GM10248 (cell line): ENCODE results near the gene SAMD15.

Source experiments
- CTCF ChIA-PET: fragments of 300-600 bp; sonication (Branson Sonifier 250); formaldehyde crosslinking; extraction: SDS; loops from one replicate; lab custom pipeline; 2021; ENCODE audit warnings: antibody characterized with exemption; lab: Yijun Ruan, JAX
- POLR2A ChIA-PET: fragments of 350-650 bp; sonication (Branson Sonifier 250); formaldehyde crosslinking; extraction: SDS; loops from one replicate; lab custom pipeline; 2020; ENCODE audit warnings: antibody characterized with exemption; lab: Yijun Ruan, JAX
- DNase-seq: peaks from one replicate; pipeline ENCODE4 v3.0.0; 2012; ENCODE audit errors: extremely low spot score
- TF ChIP-seq, protein P1 (sequence below): IDR thresholded peaks from 2 replicates; pipeline ENCODE4 v1.5.1; 2012; ENCODE audit warnings: mild to moderate bottlenecking, low read depth; ENCODE audit errors: extremely low read depth, missing control alignments, control extremely low read depth

SAMD15 gene

DNA sequence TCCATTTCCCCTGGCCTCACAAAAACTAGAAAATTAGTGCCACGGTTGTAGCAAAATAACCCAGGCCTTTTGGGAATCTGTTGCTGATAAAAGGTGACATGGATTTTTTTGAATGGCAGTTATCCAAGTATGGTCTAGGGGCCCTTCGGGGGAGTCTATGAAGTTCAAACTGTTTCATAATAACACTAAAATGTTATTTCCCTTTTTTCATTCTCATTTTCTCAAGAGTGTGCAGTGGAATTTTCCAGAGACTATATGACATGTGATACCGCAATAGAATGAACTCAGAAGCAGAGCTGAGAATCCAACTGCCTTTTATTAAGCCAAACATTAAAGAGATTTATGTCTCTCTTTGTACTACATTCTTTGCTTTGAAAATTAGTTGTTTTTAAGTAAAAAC lies 29.4 kb upstream of the SAMD15 start:
- ChIA-PET POLR2A (no interaction called here), CTCF (no interaction called here)
- peak; percentile 35 for DNase-seq
- TF ChIP-seq, protein P1, sequence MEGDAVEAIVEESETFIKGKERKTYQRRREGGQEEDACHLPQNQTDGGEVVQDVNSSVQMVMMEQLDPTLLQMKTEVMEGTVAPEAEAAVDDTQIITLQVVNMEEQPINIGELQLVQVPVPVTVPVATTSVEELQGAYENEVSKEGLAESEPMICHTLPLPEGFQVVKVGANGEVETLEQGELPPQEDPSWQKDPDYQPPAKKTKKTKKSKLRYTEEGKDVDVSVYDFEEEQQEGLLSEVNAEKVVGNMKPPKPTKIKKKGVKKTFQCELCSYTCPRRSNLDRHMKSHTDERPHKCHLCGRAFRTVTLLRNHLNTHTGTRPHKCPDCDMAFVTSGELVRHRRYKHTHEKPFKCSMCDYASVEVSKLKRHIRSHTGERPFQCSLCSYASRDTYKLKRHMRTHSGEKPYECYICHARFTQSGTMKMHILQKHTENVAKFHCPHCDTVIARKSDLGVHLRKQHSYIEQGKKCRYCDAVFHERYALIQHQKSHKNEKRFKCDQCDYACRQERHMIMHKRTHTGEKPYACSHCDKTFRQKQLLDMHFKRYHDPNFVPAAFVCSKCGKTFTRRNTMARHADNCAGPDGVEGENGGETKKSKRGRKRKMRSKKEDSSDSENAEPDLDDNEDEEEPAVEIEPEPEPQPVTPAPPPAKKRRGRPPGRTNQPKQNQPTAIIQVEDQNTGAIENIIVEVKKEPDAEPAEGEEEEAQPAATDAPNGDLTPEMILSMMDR: no peak

DNA sequence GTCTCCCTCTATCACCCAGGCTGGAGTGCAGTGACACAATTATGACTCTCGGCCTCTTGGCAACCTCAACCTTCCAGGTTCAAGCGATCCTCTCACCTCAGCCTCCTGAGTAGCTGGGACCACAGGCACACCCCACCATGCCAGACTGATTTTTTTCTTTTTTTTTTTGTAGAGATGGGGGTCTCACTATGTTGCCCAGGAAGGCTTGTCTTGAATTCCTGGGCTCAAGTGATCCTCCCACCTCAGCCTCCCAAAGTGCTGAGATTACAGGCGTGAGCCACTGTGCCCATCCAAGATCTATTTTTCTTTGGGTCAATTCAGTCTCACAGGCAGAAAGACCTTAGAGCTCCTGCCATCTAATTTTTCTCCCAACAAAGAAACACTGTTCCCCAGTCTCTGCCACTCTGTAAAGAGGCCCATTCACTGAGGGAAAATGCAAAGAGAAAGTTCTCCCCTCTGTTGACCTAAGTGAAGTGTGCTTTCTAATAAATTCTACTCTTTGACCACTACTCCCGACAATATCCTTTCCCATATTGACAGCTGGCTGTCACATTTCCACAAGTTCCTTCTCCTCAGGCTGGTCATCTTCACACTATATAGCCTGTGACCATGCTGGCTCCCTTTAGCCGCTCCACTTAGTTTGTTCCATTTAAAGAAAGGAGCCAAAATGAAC lies 23.6 kb upstream of the SAMD15 start:
- ChIA-PET CTCF (interaction anchor here (1.1 to 2.1 kb wide), 3 partner anchors 9 to 14 kb away, joined by 3 to 8 read pairs (median 3); no protein-coding TSS in a partner anchor), POLR2A (no interaction called here)
- no peak for DNase-seq
- TF ChIP-seq, protein P1: no peak

DNA sequence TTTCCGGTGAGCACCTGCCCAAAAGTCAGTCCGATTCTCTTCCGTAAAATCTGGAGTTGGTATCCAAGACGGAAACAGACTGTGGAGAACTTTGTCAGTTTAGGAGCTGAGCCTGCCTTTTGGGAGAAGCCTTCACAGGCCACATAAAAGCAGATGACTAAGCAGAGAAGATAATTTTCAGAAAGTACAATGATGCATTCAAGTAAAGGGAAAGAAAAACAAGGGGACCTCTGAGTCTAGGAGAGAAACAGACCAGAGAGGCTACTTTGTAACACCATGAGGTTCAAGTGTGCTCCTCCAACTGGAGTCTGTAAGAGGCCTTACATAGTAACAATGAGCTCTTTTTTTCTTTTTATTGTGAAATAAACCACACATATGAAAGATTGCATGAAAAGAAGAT lies 21.4 kb upstream of the SAMD15 start:
- DNase-seq: no peak
- TF ChIP-seq, protein P1: no peak
- ChIA-PET POLR2A (no interaction called here), CTCF (interaction anchor here (0.8 kb wide), 1 partner anchor 14 kb away, joined by 3 read pairs; no protein-coding TSS in a partner anchor)

- POLR2A ChIA-PET: no interaction called here
- CTCF ChIA-PET: interaction anchor here (1.0 to 1.4 kb wide), 3 partner anchors 26 to 55 kb away, joined by 3 read pairs; partner anchors contain the start of gene GSTZ1
- no peak for DNase-seq
- TF ChIP-seq, protein P1: no peak
Measured at GRCh38 chr14:77356899-77357298, 20.3 kb upstream of the SAMD15 start.

DNA sequence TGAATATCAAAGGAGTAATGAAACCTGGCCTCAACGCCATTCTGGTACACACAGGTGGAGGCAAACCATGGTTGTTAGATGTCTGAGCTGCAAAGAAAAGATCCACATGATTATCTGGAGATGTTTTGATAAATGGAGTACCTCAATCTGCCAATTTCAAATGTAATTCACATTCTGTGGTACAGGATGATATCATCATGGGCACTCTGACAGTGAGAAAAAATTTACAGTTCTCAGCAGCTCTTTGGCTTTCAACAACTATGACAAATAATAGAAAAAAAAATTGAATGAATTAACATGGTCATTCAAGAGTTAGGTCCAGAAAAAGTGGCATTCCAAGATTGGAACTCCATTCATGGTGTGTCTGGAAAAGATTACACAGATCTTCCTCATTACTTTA lies 17.6 kb upstream of the SAMD15 start:
- CTCF ChIA-PET: interaction anchor here (1.3 to 2.0 kb wide), 4 partner anchors 14 to 44 kb away, joined by 3 to 9 read pairs (median 5); partner anchors contain the start of genes SAMD15 and TMED8
- DNase-seq: no peak
- POLR2A ChIA-PET: no interaction called here
- TF ChIP-seq, protein P1: no peak

DNA sequence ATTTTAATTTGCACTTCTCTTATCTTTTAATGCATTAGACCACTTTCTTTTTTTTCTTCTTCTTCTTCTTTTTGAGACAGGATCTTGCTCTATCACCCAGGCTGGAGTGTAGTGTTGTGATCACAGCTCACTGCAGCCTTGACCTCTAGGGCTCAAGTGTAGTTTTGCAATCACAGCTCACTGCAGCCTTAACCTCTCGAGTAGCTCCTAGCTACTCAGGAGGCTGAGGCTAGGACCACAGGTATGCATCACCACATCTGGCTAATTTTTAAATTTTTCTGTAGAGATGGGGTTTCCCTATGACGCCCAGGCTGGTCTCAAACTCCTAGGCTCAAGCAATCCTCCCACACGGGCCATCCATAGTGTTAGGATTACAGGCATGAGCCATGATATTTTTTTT lies 13.0 kb upstream of the SAMD15 start:
- POLR2A ChIA-PET: no interaction called here
- CTCF ChIA-PET: interaction anchor here (0.9 to 2.2 kb wide), 3 partner anchors 10 to 48 kb away, joined by 3 to 12 read pairs (median 3); no protein-coding TSS in a partner anchor

More for the DNA sequence above, 13.0 kb upstream of the SAMD15 start:
- DNase-seq: no peak
- TF ChIP-seq, protein P1: no peak
